T-helper 1 cell treated with Interleukin-12 subunit alpha and Interleukin-12 subunit beta and Interleukin-4 antibody, amounts not matched to agents 30 ng/mL and 1 ng/mL, for 36 hours (primary cell): ENCODE measurements around the gene HEBP2. TPM values are rescaled to one million over a fixed set of nuclear protein-coding genes. Genes with fewer than 3 reads are reported as not detected.

ENCODE experiments used
- intact Hi-C: fragments of 100-400 bp; cut with micrococcal nuclease; formaldehyde crosslinking; loops from one replicate; pipeline ENCODE4 v1.15.1; 2024
- total RNA-seq: library from RNA; stranded (reverse); gene quantifications from 2 replicates; pipeline ENCODE4 v1.2.3, GENCODE V29; 2022

Gene HEBP2
- total RNA-seq, 1 donor from 2014 or later = 26.5 TPM

DNA sequence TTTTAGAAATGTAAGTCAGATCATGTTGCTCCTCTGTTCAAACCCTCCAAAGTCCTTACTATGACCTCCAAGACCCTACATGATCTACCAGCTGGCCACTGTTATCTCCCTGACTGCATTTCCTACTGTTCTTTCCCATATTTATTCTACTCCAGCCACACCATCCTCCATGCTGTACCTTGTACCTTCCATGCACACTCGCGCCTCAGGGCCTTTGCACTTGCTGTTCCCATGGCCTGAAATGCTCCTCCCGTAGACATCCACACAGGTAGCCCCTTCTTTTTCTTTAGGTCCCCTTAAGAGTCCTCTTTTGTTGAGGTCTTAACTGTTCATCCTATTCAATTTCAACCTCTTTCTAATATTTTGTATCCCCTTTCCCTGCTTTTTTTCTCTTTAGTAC, 47.0 kb downstream of the HEBP2 start:
- intact Hi-C loops = no loop called here

DNA sequence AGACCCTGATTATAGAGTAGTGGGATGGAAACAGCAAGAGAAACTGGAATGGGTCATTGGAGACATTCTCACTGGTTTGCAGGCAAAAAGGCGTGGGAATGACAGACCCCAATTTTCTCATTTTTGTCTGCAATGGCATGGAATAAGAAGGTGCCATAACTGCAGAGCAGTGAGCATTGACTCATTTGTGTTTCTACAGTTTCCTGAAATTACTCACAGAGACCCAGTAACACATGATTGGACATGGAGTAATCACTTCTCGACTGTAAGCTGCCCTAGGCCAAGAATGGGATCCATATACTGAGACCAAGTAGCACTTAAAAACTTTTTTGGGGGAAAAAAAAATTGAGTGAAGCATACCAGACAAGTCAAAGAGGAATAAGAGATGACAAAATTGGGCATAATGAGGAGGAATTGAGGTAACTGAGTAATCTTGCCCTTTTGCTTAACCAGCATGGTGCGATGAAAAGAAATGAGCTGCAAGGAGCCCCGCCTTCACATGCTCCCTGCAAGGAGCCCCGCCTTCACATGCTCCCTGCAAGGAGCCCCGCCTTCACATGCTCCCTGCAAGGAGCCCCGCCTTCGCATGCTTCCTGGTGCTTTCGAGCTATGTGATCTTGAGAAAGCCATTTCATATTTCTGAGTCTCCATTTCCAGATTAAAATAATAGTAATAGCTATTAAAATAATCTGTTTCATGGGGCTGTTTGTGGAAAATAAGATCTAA, 51.1 kb downstream of the HEBP2 start:
- intact Hi-C loops = loop anchor here (1.0 to 5.0 kb wide), 4 partner anchors 26 to 657 kb away; partner anchors contain the start of genes CCDC28A and HEBP2

DNA sequence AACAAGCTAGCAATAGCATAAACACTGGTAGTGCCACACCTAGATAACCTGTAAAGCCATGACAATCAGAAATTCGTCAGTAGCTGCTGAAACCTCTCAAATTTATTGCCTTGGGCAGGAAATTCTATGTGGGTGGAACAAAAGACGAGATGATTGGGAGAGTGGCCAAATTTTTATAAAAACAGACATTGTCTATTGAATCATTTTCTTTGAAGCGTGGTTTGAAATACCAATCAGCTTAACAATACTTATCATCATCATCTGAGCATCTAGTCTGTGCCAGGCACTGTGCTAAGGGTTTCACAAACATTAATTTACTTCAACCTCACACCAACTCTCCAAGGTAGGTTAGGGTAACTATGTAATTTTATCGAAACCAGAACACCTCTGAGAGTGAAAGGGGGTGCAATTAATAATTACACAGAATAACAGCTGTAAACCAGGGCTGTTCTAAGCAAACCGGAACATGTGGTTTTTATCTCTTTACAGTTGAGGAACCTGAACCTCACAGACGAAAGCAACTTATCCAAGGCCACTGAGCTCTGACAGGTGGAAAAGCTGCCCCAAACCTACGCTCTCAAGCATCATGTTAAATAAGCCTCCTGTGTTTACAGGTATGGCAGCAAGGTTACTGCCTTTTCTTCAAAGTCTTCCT, 51.9 kb downstream of the HEBP2 start:
- intact Hi-C loops = loop anchor here (1.0 to 5.0 kb wide), 4 partner anchors 27 to 656 kb away; partner anchors contain the start of genes CCDC28A and HEBP2

DNA sequence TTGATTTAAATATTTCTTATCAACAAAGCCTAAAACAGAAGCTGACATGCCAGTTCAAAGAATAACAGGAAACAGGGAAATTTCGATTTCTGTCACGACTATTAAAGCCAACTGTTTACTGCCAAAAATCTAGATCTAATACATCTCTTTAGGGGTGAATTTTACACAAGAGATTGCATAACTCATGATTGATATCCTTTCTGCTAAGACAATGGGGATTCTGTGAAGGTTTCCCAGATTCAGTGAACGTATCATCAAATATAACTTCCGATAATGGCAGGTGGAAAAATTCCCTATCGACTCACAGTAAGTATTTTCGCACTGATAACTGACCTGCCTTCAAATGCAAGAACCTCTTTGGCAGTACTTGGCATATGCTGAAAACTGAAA, 52.4 kb downstream of the HEBP2 start:
- intact Hi-C loops = loop anchor here (5.0 kb wide), 1 partner anchor 656 kb away; no protein-coding TSS in a partner anchor

- intact Hi-C loops = no loop called here
Observed at GRCh38 chr6:138461647-138462046, 57.6 kb downstream of the HEBP2 start.

GRCh38 chr6:138464085-138464484, 60.1 kb downstream of the HEBP2 start:
- intact Hi-C loops = no loop called here

GRCh38 chr6:138465007-138465645, 61.1 kb downstream of the HEBP2 start:
- intact Hi-C loops = no loop called here

DNA sequence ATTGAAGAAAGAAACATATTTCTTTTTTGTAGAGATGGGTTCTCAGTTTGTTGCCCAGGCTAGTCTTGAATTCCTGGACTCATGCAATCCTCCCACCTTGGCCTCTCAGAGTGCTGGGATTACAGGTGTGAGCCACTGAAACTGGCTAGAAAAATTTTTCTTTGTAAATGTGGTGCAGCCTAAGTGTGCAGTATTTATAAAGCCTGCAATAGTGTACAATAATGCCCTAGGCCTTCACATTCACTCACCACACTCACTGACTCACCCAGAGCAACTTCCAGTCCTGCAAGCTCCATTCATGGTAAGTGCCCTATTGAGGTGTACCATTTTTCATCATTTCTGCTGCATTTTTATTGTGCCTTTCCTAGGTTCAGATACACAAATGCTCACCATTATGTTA, 63.9 kb downstream of the HEBP2 start:
- intact Hi-C loops = no loop called here

GRCh38 chr6:138468320-138469015, 64.4 kb downstream of the HEBP2 start:
- intact Hi-C loops = no loop called here

Other genes starting within 250 kb of the HEBP2 start
- gene ARFGEF3, start 242.3 kb upstream of the HEBP2 start, total RNA-seq = 0.15 TPM in 2 replicates
- gene PBOV1, start 185.7 kb upstream of the HEBP2 start, total RNA-seq = not detected in 2 replicates
- gene SMIM28, start 26.3 kb upstream of the HEBP2 start, total RNA-seq = not detected in 2 replicates
- gene NHSL1, start 95.3 kb downstream of the HEBP2 start, total RNA-seq = 1.2 TPM in 2 replicates